OCI-LY1 (cell line): ENCODE results near the gene NPAS2.

Experiments
- H2AFZ ChIP-seq: fragments of 200-600 bp; sonication (generic), shearing (Covaris generic); 2 replicates; pipeline ENCODE4 v1.6.0; 2014; ENCODE audit warnings: antibody characterized with exemption, mild to moderate bottlenecking, low read length
- H3F3A ChIP-seq: fragments of 200-600 bp; sonication (generic), shearing (Covaris generic); 2 replicates; pipeline ENCODE4 v1.6.0; 2014; ENCODE audit warnings: mild to moderate bottlenecking, antibody characterized with exemption, low read length, moderate library complexity; ENCODE audit not compliant: insufficient read depth
- H3K27ac ChIP-seq: fragments of 200-600 bp; sonication (generic); 2 replicates; pipeline ENCODE4 v1.5.1; 2014; ENCODE audit warnings: low read length, mixed run types, mild to moderate bottlenecking, low read depth; ENCODE audit not compliant: poor library complexity, severe bottlenecking
- H3K27me3 ChIP-seq: fragments of 200-600 bp; sonication (generic); 2 replicates; pipeline ENCODE4 v1.6.0; 2014; ENCODE audit warnings: antibody characterized with exemption, mild to moderate bottlenecking, low read length, moderate library complexity; ENCODE audit not compliant: insufficient read depth
- H3K36me3 ChIP-seq: fragments of 200-600 bp; sonication (generic); 2 replicates; pipeline ENCODE4 v1.6.1; 2014; ENCODE audit warnings: mild to moderate bottlenecking, antibody characterized with exemption, low read length, moderate library complexity, mixed read lengths; ENCODE audit not compliant: insufficient read depth
- H3K4me1 ChIP-seq: fragments of 200-600 bp; sonication (generic); 2 replicates; pipeline ENCODE4 v1.5.1; 2014; ENCODE audit warnings: mild to moderate bottlenecking, low read length, moderate library complexity; ENCODE audit not compliant: insufficient read depth, severe bottlenecking
- H3K4me2 ChIP-seq: fragments of 200-600 bp; sonication (generic), shearing (Covaris generic); 2 replicates; pipeline ENCODE4 v1.6.1; 2014; ENCODE audit warnings: low read length
- H3K4me3 ChIP-seq: fragments of 200-600 bp; sonication (generic); 2 replicates; pipeline ENCODE4 v1.5.1; 2014; ENCODE audit warnings: low read length, low read depth, mild to moderate bottlenecking, mixed read lengths; ENCODE audit not compliant: poor library complexity, severe bottlenecking
- H3K79me2 ChIP-seq: fragments of 200-600 bp; shearing (Covaris generic); 2 replicates; pipeline ENCODE4 v1.6.1; 2016; ENCODE audit warnings: mixed run types, low read length, mixed read lengths; ENCODE audit not compliant: insufficient read depth
- H3K9ac ChIP-seq: fragments of 200-600 bp; sonication (generic), shearing (Covaris generic); 2 replicates; pipeline ENCODE4 v1.6.1; 2014; ENCODE audit warnings: mild to moderate bottlenecking, low read length, mixed read lengths
- H3K9me2 ChIP-seq: fragments of 200-600 bp; sonication (generic), shearing (Covaris generic); 2 replicates; pipeline ENCODE4 v1.6.1; 2014; ENCODE audit warnings: low read depth, mild to moderate bottlenecking, low read length, mixed read lengths
- H3K9me3 ChIP-seq: fragments of 200-600 bp; shearing (Covaris generic); 2 replicates; pipeline ENCODE4 v1.6.1; 2014; ENCODE audit warnings: low read length, mixed read lengths
- H4K20me1 ChIP-seq: fragments of 200-600 bp; sonication (generic), shearing (Covaris generic); 2 replicates; pipeline ENCODE4 v1.6.0; 2016; ENCODE audit warnings: mild to moderate bottlenecking, low read length; ENCODE audit not compliant: insufficient read depth
- CTCF ChIP-seq: fragments of 200-600 bp; sonication (generic), shearing (Covaris generic); IDR thresholded peaks from 2 replicates; pipeline ENCODE4 v1.5.1; 2017; ENCODE audit warnings: mild to moderate bottlenecking, antibody characterized with exemption, low read length, moderate library complexity, mixed read lengths
- EZH2 ChIP-seq: fragments of 200-600 bp; sonication (generic), shearing (Covaris generic); IDR thresholded peaks from 2 replicates; pipeline ENCODE4 v1.8.0; 2017; ENCODE audit warnings: borderline replicate concordance, mixed run types, mild to moderate bottlenecking, antibody characterized with exemption, low read length, moderate library complexity, mixed read lengths

NPAS2 gene

GRCh38 chr2:100793220-100793619 is 26.7 kb upstream of the NPAS2 start:
- Histone ChIP-seq H3K9ac (no peak overlapping the region), H4K20me1 (no peaks in the 10 kb centered on the region), H3K4me3 (no peak overlapping the region), H3K36me3 (no peaks in the 10 kb centered on the region), H2AFZ (no peak overlapping the region), H3K9me2 (no peaks in the 10 kb centered on the region), H3K4me2 (no peak overlapping the region), H3K4me1 (no peaks in the 10 kb centered on the region), H3K79me2 (no peaks in the 10 kb centered on the region), H3K27me3 (no peaks in the 10 kb centered on the region), H3K27ac (no peak overlapping the region), H3K9me3 (no peaks in the 10 kb centered on the region), H3F3A (no peaks in the 10 kb centered on the region)
- TF ChIP-seq CTCF, result no peak
- no peak for TF ChIP-seq EZH2

- no peak overlapping the region for H3K4me2 ChIP-seq
- H3K27me3 ChIP-seq, result 0 out of 2 replicates have a peak, but pooled peaks cover under 1% of the 10 kb centered on the region
- no peak overlapping the region for H3K27ac ChIP-seq
- H4K20me1 ChIP-seq, result no peaks in the 10 kb centered on the region
- no peaks in the 10 kb centered on the region for H3K36me3 ChIP-seq
- H3K4me1 ChIP-seq, result no peaks in the 10 kb centered on the region
- H3F3A ChIP-seq, result no peaks in the 10 kb centered on the region
- H2AFZ ChIP-seq, result no peak overlapping the region
- no peaks in the 10 kb centered on the region for H3K9me2 ChIP-seq
- TF ChIP-seq CTCF (no peak), EZH2 (no peak)
- no peak overlapping the region for H3K9ac ChIP-seq
- no peaks in the 10 kb centered on the region for H3K79me2 ChIP-seq
- H3K9me3 ChIP-seq, result no peaks in the 10 kb centered on the region
- no peak overlapping the region for H3K4me3 ChIP-seq
These were observed 26.0 kb upstream of the NPAS2 start for GRCh38 chr2:100793982-100794381.

GRCh38 chr2:100796499-100797100 is 23.3 kb upstream of the NPAS2 start:
- no peak overlapping the region for H2AFZ ChIP-seq
- H3K36me3 ChIP-seq, result no peaks in the 10 kb centered on the region
- no peak overlapping the region for H3K4me2 ChIP-seq
- no peaks in the 10 kb centered on the region for H3K79me2 ChIP-seq
- no peaks in the 10 kb centered on the region for H3K4me1 ChIP-seq
- H3K9me2 ChIP-seq, result no peaks in the 10 kb centered on the region
- no peaks in the 10 kb centered on the region for H3K9me3 ChIP-seq
- H3K27me3 ChIP-seq, result 0 out of 2 replicates have a peak, but pooled peaks cover 6% of the 10 kb centered on the region
- H4K20me1 ChIP-seq, result no peaks in the 10 kb centered on the region
- no peak overlapping the region for H3K9ac ChIP-seq
- no peak for TF ChIP-seq EZH2
- no peak for TF ChIP-seq CTCF
- no peak overlapping the region for H3K27ac ChIP-seq
- H3F3A ChIP-seq, result no peaks in the 10 kb centered on the region
- no peak overlapping the region for H3K4me3 ChIP-seq
